Lung microvascular endothelial cell (primary cell): ENCODE measurements around the gene CRTC3. TPM values are rescaled to one million over a fixed set of nuclear protein-coding genes. Genes with fewer than 3 reads are reported as not detected.

Experiments
- DNase-seq, 2 donors: peaks; one replicate each; pipeline versions ENCODE4 v3.0.0 to v3.0.0-alpha.2; 2010; ENCODE audit warnings: low read depth in 2 of 2
- total RNA-seq: library from RNA; depleted of rRNA; stranded (reverse); fragments of >200 nt; gene quantifications from 2 replicates; pipeline ENCODE4 v1.2.1, GENCODE V29; 2014

The CRTC3 gene
- total RNA-seq, 1 donor from 2014 or later = 8.7 TPM

DNA sequence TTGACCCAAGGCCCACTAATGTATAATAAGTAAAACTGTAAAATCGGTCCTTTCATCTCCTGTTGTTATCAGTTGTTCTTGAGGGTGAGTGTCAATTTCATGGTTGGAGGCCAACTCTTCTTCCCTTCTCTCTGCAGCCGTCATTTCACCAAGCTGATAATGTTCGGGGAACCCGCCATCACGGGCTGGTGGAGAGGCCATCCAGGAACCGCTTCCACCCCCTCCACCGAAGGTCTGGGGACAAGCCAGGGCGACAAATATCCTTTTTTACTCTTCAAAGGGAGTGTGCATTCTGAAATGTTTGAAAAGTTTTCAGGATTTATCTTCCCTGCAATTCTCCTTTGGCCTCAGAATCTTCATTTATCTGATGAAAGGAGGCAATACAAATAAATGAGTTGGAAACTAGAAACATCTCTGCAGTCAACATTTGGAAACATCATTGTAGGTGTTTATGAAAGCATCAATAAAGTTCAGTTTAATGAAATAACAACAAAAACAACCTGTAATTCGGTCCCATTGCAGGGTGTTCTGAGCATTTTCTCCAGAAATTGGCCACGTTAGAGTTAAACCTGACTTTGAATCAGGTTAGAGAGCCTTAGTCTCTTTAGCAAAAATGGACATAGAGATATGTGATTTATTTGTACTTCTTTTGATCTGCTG, 63.9 kb downstream of the CRTC3 start:
- DNase-seq = no peak

DNA sequence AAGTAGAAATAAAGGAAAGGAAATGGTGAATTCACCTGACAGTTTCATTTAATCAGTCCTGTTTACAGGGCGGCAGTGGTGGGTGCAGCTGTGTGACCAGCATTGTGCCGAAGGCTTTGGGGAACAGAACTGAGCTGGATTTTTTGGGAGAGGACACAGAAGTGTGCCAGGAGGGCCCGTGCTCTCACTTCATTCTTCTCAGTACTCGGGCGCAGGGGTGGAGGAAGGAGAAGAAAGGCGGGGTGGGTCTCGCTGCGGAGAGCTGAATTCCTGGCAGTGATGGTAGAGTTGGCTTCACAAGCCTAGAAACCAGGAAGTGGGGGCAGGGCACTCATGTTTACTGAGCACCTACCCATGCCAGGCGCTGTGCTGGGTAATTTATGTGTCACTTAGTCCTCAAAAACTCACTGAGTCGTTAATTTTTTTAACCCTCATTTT, 64.6 kb downstream of the CRTC3 start:
- DNase-seq = peak; percentile 62 to 65

- no peak for DNase-seq
Observed at GRCh38 chr15:90595763-90596155, 66.0 kb downstream of the CRTC3 start.

- no peak for DNase-seq
Observed at GRCh38 chr15:90596943-90597342, 67.2 kb downstream of the CRTC3 start.

DNA sequence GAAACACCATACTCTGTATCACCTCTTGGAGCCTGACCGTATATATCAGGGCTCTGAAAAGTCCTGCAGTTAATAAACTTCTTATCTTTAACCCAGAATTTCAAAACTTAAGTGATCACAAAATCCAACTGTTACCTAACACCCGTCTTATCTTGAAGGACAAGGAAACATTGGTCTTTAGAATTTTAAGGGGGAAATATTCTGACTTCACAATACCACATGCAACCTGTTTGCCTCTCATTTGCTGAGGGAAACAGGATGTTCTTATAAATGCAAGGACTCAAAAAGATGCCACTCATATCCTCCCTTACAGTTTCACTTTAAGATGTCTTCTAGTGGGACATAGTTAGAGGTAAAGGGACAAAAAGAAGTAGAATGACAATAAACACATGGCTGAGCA, 67.9 kb downstream of the CRTC3 start:
- DNase-seq = peak in 1 of 2 donors; percentile 43

GRCh38 chr15:90598031-90598577, 68.4 kb downstream of the CRTC3 start:
- DNase-seq = peak; percentile 61 to 64

DNA sequence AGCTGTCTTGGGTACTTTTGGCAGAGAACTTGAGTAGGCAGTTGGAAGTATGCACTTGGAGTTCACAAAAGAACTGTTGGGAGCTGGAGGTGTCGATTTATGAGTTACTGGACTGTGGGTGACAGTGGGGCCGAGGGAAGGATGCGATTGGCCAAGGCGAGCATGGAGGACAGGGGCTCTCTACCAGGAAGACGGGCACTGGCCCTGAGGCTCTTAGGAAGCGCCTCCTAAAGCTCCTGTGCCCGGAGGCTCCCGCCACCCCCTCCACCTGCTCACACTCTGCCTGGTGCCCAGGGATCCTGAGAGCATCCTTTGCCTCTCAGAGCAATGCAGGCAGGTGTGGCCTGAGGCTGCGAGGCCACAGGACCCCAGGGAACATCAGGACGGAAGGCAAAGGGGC, 69.0 kb downstream of the CRTC3 start:
- DNase-seq = no peak

DNA sequence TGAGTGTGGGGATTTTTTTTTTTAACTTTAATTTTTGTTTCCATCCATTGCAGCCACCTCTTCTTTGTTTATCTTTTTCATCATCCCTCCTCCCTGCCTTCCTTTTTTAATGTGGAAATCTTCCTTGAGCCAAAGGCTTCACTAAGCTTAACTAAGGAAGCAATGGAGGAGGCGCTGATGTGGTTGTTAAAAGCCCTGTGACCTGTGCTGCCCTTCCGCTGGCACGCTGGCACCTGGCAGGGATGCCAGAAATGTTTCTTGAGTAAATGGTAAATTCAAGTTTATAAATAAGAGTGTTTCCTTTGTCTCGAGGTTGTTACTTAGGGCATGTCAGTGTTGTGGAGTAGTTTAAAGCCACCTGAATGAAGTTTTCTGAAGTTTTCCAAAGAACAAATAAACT, 69.4 kb downstream of the CRTC3 start:
- DNase-seq = no peak

GRCh38 chr15:90599644-90600043, 69.9 kb downstream of the CRTC3 start:
- peak in 1 of 2 donors; percentile 16 for DNase-seq

DNA sequence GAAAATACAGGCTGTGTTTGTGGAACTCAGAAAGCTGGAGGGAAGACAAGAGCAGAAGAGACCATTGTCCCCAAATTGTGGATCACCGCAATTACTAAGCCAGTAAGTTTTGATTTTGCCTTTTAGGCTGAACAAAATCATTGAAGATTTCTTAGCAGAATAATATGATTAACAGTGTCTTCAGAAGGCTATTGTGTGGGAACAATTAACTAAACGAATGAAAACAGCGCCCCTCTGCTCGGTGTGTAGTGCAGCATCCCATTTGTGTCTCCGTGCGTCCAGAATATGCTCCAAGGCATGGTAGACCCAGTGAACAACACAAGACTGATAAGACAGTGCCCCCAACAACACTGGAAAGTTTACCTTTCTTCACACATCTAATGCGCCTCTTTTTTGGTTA, 71.2 kb downstream of the CRTC3 start:
- no peak for DNase-seq

DNA sequence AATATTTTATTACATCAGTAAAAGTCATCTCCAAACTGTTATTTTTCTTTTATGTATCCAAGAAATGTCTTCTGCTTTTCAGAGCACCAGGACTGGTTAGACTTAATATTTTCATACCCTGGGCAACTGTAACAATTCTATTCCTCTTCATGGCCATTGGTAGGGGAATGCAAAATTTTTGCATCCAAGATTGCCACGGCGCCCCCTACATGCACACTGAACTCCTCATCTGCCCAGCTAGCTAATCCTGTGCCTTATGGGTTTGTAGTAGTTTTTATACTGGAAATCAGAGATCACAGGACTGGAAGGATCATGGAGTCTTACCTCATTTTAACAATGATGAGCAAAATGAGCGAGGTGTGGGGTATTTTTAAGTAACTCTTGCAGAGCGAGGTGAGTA, 74.2 kb downstream of the CRTC3 start:
- peak; percentile 39 to 43 for DNase-seq

- no peak for DNase-seq
Observed at GRCh38 chr15:90606641-90607040, 76.9 kb downstream of the CRTC3 start.

- no peak for DNase-seq
Observed at GRCh38 chr15:90607361-90607760, 77.6 kb downstream of the CRTC3 start.

DNA sequence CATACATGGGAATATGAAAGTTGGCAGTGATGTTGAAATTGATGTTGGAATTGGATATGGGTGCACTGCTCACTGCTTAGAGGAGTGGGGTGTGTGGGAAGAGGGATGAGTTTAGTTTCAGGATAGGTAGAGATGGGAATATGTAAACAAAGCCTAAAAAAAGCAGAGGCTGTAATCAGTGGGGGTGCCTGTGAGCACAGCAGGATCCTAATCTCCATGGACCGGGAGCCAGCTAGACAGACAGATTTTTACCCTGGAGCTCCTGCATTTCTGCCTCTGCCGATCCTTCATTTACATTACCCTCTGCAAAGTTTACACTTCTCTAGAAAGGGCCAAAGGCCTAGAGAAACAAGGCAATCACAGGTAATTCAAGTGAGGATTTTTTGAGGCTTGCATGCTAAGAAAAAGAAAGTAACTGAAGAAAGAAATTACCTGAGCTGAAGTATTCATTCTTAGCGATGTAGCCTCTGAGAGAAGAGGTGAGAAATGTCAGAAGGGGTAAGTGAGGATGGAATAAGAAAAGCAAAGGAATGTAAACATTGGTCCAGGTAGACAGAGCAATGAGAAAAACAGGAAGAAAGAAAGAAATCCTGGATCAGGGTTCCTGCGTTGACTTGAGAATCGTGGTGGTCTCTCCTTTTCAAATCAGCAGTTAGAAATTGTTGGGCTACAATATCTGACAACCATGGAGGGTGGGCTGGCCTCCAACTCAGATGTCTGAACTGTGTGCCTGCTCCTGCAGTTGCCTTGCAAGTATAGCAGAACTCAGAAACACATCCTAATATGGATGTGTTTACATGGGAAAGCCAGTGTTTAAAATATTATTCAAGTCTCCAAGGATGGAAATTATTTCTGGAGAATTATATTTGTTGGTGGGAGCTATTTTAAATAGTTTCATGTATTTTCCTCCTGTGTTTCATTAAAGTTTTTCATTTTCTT, 79.8 kb downstream of the CRTC3 start:
- DNase-seq = no peak

GRCh38 chr15:90610190-90610589, 80.5 kb downstream of the CRTC3 start:
- no peak for DNase-seq

DNA sequence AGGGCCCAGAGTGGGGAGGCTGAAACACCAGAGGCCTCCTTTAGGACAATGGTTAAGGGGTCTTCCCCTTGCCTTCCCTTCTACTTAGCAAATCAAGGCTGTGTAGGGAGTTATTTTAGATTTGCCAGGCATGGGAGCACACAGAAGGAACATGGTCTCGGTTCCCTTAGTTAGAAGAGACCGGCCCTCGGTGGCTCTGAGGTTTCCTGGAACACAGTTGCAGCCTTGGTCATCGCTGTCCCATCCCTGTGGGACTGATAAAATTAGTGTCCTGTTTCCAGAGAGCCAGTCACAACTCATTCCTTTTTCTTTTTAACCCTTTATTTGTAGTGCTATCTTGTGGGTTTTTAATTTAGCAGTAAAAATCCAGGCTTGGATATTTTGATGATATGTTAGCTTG, 81.4 kb downstream of the CRTC3 start:
- no peak for DNase-seq

DNA sequence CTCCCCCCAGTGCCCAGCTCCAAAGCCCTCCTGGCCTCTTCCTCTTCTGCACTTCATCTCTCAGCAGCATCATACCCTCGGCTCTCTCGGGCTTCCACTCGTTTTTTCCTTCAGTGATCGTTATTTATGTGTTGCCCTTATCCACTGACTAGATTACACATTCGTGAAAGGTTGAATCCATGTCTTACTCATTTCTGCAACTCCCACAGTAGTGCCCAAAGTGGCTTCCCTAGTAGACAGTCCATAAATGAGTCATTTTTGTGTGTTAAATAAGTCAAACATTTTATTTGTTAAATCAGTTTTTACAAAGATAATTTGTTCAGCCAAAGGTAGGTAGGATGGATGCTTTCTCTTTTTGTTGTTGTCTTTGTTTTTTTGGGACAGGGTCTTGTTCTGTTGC, 87.4 kb downstream of the CRTC3 start:
- no peak for DNase-seq

DNA sequence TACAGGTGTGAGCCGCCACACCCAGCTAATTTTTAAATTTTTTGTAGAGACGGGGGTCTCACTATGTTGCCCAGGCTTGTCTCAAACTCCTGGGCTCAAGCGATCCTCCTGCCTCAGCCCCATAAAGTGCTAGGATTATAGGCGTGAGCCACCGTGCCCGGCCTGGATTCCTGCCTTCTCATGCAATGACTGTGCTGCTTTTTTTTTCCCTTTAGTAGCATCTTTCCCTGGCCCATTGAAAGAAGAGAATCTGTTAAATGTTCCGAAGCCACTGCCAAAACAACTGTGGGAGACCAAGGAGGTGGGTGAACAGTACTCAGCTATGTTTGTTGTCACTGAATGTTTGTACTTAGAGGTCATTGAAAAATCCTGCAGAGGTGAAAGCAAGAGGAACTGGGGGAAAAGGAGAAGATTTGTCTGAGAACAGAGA, 88.0 kb downstream of the CRTC3 start:
- no peak for DNase-seq

GRCh38 chr15:90618330-90619125, 88.8 kb downstream of the CRTC3 start:
- DNase-seq = no peak

GRCh38 chr15:90619468-90619867, 89.7 kb downstream of the CRTC3 start:
- no peak for DNase-seq

DNA sequence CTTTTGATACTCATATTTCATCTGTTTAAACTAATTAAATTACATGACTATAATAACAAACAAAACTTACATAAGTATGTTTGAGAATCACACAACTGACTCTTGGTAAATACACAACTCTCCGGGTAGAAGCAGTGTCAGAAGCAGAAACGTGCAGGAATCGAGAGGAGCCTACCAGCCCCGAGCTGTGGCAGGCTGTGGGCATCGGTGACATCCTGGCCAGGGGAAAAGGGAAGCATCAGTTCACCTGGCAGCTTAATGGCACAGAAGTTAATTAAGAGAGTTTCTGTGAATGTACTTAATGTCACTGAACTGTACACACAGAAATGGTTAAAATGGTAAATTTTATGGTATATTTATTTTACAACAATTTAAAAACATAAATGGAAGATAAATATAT, 90.2 kb downstream of the CRTC3 start:
- DNase-seq = no peak
